GM18505 (cell line): Measurements from ENCODE around the gene KLK15.

Source experiments
- ATAC-seq: cut with Tn5 transposase; IDR thresholded peaks from one replicate; pipeline ENCODE4 v1.9.1; 2021; ENCODE audit not compliant: unreplicated experiment
- POLR2A ChIP-seq: IDR thresholded peaks from 4 replicates; pipeline ENCODE4 v1.6.1; 2011; ENCODE audit warnings: borderline replicate concordance; ENCODE audit not compliant: insufficient read depth, insufficient read length; ENCODE audit errors: extremely low read depth

Gene KLK15

GRCh38 chr19:50778906-50779430 lies 54.4 kb downstream of the KLK15 start:
- no peak for TF ChIP-seq POLR2A
- ATAC-seq = no peak

- no peak for ATAC-seq
- no peak for TF ChIP-seq POLR2A
These were observed 55.5 kb downstream of the KLK15 start for GRCh38 chr19:50777830-50778303.

GRCh38 chr19:50777261-50777660 lies 56.1 kb downstream of the KLK15 start:
- TF ChIP-seq POLR2A = no peak
- ATAC-seq = no peak

- no peak for ATAC-seq
- no peak for TF ChIP-seq POLR2A
These were observed 57.2 kb downstream of the KLK15 start for GRCh38 chr19:50776131-50776530.
